NCI-H2171 treated with DMSO at 0.1 percent for 48 hours (cell line): ENCODE results near the gene ZNF135.

Source experiments
- DNase-seq: peaks from one replicate; lab custom pipeline; 2025; lab: John Stamatoyannopoulos, UW

ZNF135 gene

GRCh38 chr19:58059003-58059670 is at the start of gene ZNF135:
TSS of gene ZNF135 (plus strand) at chr19:58059282. CDS start at chr19:58060003, 721 bp downstream.
- peak; percentile 89 for DNase-seq

- DNase-seq = no peak
These were observed 49.8 kb upstream of the ZNF135 start for GRCh38 chr19:58009301-58009665.

GRCh38 chr19:58009666-58010301 is 49.3 kb upstream of the ZNF135 start:
- peak; percentile 85 for DNase-seq

- no peak for DNase-seq
These were observed 48.6 kb upstream of the ZNF135 start for GRCh38 chr19:58010507-58010906.

- DNase-seq = no peak
These were observed 44.9 kb upstream of the ZNF135 start for GRCh38 chr19:58014141-58014540.

DNA sequence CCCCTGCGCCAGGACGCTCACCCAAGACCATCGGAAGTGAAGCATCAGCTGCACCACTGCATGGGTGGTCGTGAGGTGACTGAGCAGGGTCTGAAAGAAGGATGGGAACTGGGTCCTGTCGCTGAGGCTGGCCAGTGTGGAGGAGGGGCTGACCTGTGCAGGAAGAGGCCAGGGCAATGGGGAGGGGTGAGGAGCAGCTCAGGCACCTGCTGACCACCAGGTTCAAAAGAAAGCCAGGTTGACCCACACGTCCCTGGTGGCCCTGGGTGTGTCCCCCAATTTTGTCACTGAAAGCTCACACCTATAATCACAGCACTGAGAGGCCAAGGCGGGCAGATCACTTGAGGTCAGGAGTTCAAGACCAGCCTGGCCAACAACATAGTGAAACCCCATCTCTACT is 39.0 kb upstream of the ZNF135 start:
- no peak for DNase-seq

DNA sequence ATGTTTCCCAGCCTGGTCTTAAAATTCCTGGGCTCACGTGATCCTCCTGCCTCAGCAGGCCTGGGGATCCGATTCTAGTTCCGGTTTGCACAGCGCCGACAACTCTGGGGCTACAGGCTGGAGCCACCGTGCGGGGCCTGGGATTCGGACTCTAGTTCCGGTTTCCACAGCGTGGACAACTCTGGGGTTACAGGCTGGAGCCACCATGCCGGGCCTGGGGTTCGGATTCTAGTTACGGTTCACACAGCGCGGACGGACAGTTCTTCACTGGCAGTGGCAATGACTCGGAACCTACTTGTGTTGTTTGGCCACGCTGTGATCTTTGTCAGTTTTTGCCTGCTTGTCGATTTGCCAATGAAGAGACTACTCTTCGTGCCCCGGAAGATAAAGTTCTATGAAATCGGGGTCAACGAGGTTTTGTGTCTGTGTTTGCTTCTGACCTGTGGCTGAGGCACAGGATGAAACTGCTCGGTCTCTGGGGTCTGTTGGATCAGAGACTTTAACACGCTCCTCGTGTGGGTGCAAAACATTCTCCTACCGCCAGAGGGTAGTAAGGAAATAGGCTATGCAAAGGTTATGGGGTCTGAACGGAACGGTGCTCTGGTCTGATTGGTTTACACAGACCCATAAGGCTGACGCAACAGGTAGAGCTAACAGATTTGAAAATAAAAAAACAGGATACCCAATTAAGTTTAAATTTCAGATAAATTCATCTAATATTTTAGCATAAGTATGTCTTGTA is 37.4 kb upstream of the ZNF135 start:
- peak; percentile 39 for DNase-seq

DNA sequence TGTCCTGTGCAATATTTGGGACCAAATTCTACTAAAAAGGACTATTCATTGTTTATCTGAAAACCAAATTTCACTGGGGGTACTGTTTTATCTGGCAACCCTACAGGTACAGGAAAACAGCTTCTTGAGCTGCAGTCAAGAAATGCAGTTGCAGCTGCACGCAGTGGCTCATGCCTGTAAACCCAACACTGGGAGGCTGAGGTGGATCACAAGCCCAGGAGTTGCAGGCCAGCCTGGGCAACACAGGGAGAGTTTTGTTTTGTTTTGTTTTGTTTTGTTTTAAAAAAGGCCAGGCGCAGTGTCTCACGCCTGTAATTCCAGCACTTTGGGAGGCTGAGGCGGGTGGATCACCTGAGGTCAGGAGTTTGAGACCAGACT is 36.8 kb upstream of the ZNF135 start:
- no peak for DNase-seq

- DNase-seq = no peak
These were observed 34.4 kb upstream of the ZNF135 start for GRCh38 chr19:58024661-58025060.

DNA sequence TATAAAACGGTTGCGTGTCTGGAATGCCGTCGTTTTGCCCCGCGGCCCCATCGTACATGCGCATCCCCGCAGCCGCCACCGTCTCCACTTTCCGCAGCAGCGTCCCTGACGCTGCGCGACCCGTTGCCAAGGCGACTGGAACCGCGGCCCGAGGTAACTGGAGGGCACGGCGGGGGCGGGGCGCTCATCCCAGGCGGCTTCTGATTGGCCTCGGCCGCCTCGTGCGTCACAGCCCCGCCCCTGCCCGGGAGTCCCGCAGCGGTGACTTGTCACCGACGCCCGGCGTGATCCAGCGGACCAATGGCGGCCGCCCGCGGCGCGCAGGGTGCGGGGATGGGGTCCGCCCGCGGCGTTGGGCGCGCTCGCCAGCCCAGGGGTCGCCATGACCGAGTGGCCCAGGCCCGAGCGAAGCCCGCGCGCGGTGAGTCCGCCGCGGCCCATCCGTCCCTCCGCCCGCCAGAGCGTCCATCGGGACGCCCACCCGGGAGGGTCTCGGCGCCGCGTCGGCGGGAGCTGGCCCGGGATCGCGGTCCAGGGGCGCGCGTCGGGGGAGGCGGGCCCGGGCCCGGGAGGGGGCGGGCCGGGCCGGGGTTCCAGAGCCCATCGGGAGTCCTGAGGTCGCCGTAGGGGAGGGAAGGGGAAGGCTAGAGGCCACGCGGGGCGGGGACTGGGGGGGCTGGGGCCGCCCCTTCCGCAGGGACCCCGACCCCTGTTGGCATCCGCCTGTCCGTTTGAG is 25.2 kb upstream of the ZNF135 start, which contains the start of gene ZSCAN1:
Gene ZSCAN1 (plus strand): TSS at position 285 of the 736 bp plus-strand sequence. CDS start 3,812 bp downstream, outside the sequence.
- DNase-seq = peak; percentile 90

- DNase-seq = no peak
These were observed 24.6 kb upstream of the ZNF135 start for GRCh38 chr19:58034477-58034793.

GRCh38 chr19:58035863-58036262 is 23.2 kb upstream of the ZNF135 start:
- DNase-seq = no peak

DNA sequence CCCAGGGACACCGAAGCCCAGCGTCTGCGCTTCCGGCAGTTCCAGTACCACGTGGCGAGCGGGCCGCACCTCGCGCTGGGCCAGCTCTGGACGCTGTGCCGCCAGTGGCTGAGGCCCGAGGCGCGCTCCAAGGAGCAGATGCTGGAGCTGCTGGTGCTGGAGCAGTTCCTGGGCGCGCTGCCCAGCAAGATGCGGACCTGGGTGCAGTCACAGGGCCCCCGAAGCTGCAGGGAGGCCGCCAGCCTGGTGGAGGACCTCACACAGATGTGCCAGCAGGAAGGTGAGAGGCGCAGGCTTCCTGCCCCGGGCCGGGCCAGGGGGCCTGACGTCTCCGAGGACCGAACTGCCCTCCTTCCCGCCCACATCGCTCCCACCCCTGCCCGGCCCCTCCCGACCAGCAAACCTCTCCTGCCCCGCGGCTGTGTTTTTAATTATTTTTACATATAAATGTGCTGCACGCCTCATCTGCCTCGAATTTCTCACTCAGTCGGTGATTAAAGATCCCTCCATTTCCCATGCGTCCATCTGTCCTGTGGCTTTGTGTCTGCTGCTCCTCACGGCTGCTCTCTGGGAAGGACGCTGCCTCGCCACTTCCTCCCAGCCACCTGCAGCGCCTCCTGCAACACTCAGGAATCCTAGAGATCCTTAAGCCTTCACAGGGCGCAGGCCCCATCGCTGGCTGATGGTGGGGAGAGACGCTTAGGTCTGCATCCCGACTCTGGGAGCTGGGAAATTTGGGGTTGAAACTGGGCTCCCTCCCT is 21.0 kb upstream of the ZNF135 start:
- DNase-seq = no peak

- no peak for DNase-seq
These were observed 20.3 kb upstream of the ZNF135 start for GRCh38 chr19:58038688-58039204.

- no peak for DNase-seq
These were observed 18.1 kb upstream of the ZNF135 start for GRCh38 chr19:58040751-58041525.

- DNase-seq = no peak
These were observed 16.4 kb upstream of the ZNF135 start for GRCh38 chr19:58042495-58043340.

DNA sequence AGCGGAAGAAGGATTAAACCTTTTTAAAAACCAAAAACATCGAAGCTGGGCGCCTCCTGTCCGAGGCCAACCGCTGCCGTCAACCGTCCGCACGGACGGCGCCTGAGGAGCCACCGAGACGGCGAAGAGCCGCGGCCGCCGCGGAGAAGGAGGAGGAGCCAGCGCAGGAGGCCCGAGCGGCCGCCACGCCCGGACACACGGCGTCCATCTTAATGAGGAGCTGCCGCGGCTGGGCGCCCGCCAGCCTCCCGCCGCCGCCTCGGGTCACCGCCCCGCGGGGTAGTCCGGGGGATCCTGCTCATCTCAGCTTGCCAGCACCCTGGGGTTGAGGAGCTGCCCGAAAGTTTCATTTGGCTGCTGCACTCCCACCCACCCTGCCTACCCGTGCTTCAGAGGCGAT is 14.7 kb upstream of the ZNF135 start:
- DNase-seq = no peak

DNA sequence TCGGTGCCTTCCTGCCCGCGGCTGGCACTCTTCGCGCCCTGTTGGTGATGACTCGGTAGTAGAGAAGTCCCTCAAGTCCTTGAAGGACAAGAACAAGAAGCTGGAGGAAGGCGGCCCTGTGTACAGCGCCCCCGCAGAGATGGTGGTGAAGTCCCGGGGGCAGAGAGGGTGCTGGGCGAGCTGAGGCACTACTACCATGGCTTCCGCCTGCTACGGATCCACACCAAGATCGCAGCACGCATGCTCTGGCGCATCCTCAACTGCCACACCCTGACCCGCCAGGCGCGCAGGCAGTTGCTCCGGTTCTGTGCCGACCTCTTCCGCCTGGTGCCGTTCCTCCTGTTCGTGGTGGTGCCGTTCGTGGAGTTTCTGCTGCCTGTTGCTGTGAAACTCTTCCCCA is 14.2 kb upstream of the ZNF135 start:
- DNase-seq = no peak

DNA sequence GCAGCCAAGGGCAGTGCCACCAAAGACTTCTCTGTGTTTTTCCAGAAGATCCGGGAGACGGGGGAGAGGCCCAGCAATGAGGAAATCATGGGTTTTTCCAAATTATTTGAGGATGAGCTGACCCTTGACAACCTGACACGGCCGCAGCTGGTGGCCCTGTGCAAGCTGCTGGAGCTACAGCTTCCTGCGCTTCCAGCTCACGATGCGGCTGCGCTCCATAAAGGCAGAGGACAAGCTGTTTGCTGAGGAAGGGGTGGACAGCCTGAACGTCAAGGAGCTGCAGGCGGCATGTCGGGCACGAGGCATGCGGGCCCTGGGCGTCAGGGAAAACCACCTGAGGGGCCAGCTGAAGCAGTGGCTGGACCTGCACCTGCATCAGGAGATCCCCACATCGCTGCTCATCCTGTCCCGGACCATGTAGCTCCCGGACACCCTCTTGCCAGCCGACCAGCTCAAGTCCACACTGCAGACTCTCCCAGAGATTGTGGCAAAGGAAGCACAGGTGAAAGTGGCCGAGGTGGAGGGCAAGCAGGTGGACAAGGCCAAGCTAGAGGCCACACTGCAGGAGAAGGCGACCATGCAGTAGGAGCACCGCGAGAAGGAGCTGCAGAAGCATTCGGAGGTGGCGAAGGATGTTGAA is 13.6 kb upstream of the ZNF135 start:
- DNase-seq = no peak
